Measurements from ENCODE around the gene THADA.

THADA gene

DNA sequence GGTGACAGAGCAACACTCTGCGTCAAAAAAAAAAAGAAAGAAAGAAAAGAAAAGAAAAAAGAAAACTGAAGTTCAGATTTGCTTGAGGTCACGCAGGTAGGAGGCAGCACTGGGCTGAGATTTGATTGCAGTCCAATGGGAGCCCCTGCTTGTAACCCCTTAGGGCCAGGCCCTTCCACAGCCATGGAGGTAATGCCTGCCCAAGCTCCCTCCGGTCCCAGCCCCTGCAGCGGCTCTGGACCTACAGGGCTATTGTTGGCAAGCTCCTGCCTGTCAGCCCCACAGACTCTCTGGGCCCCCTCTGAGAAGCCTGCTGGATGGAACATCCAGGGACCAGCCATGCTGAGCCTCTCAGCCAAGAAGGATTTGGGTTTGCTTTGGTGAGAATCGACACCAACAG is 381.6 kb downstream of the THADA start:
- TF ChIP-seq, protein P1, sequence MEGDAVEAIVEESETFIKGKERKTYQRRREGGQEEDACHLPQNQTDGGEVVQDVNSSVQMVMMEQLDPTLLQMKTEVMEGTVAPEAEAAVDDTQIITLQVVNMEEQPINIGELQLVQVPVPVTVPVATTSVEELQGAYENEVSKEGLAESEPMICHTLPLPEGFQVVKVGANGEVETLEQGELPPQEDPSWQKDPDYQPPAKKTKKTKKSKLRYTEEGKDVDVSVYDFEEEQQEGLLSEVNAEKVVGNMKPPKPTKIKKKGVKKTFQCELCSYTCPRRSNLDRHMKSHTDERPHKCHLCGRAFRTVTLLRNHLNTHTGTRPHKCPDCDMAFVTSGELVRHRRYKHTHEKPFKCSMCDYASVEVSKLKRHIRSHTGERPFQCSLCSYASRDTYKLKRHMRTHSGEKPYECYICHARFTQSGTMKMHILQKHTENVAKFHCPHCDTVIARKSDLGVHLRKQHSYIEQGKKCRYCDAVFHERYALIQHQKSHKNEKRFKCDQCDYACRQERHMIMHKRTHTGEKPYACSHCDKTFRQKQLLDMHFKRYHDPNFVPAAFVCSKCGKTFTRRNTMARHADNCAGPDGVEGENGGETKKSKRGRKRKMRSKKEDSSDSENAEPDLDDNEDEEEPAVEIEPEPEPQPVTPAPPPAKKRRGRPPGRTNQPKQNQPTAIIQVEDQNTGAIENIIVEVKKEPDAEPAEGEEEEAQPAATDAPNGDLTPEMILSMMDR (IDR thresholded peaks at IDR 0.05; ENCODE audit: poor library complexity, severe bottlenecking): no peak
- Histone ChIP-seq H3K27ac (ENCODE audit: poor library complexity, severe bottlenecking) (no peak overlapping the region), H3K4me1 (ENCODE audit: insufficient read depth, poor library complexity, severe bottlenecking) (peaks cover 9% of the 10 kb centered on the region), H3K4me3 (ENCODE audit: severe bottlenecking) (no peak overlapping the region), H3K9me3 (ENCODE audit: severe bottlenecking) (no peaks in the 10 kb centered on the region), H3K27me3 (ENCODE audit: insufficient read depth, poor library complexity, severe bottlenecking) (no peaks in the 10 kb centered on the region), H3K36me3 (ENCODE audit: low read depth) (no peaks in the 10 kb centered on the region)
- no peak for ATAC-seq (ENCODE audit: low read depth)
- no peak for DNase-seq (ENCODE audit: low spot score)

GRCh38 chr2:43212931-43213330 is 382.9 kb downstream of the THADA start:
- no peak for DNase-seq (ENCODE audit: low spot score)
- no peaks in the 10 kb centered on the region for H3K4me1 ChIP-seq (ENCODE audit: insufficient read depth, poor library complexity, severe bottlenecking)
- ATAC-seq (ENCODE audit: low read depth): 0 out of 3 replicates have a peak, but pooled peaks have one; percentile 11
- H3K36me3 ChIP-seq (ENCODE audit: low read depth): no peaks in the 10 kb centered on the region
- H3K27me3 ChIP-seq (ENCODE audit: insufficient read depth, poor library complexity, severe bottlenecking): no peaks in the 10 kb centered on the region
- no peak overlapping the region for H3K27ac ChIP-seq (ENCODE audit: poor library complexity, severe bottlenecking)
- H3K9me3 ChIP-seq (ENCODE audit: severe bottlenecking): no peaks in the 10 kb centered on the region
- no peak overlapping the region for H3K4me3 ChIP-seq (ENCODE audit: severe bottlenecking)
- TF ChIP-seq, protein P1 (IDR thresholded peaks at IDR 0.05; ENCODE audit: poor library complexity, severe bottlenecking): no peak

DNA sequence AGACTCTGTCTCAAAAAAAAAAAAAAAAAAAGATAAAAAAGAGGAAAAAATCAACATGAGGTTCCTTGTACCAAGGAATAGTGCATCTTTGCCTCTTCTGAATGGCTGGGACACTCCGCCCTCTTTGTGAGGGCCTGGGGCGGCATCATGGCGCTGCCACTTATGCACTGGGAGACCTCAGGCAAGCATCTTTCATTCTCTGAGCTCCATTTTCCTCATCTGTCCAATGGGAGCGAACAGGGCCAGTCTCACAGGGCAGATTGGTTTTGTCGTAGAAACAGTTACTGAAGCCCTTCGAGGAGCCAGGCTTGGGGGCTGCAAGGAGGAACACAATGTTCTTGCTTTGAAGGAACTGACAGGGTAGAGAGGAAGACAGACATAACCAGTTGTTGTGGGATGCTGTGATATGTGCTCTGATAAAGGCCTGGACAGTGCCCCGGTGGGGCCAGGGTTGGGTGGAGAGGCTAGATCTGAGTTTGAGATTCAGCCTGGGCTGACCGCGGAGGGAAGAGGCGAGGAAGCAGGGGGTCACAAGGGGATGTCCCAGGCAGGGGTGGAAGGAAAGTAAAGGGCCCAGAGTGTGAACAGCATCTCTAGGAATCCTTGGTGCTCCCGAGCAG is 383.5 kb downstream of the THADA start:
- Histone ChIP-seq H3K27me3 (ENCODE audit: insufficient read depth, poor library complexity, severe bottlenecking) (no peaks in the 10 kb centered on the region), H3K9me3 (ENCODE audit: severe bottlenecking) (no peaks in the 10 kb centered on the region), H3K27ac (ENCODE audit: poor library complexity, severe bottlenecking) (no peak overlapping the region), H3K4me3 (ENCODE audit: severe bottlenecking) (no peak overlapping the region), H3K36me3 (ENCODE audit: low read depth) (no peaks in the 10 kb centered on the region), H3K4me1 (ENCODE audit: insufficient read depth, poor library complexity, severe bottlenecking) (peaks cover 3% of the 10 kb centered on the region)
- no peak for ATAC-seq (ENCODE audit: low read depth)
- DNase-seq (ENCODE audit: low spot score): no peak
- TF ChIP-seq, protein P1 (IDR thresholded peaks at IDR 0.05; ENCODE audit: poor library complexity, severe bottlenecking): no peak

GRCh38 chr2:43210467-43211303 is 385.2 kb downstream of the THADA start:
- Histone ChIP-seq H3K27me3 (ENCODE audit: insufficient read depth, poor library complexity, severe bottlenecking) (no peaks in the 10 kb centered on the region), H3K4me1 (ENCODE audit: insufficient read depth, poor library complexity, severe bottlenecking) (peaks cover 3% of the 10 kb centered on the region), H3K9me3 (ENCODE audit: severe bottlenecking) (no peaks in the 10 kb centered on the region), H3K4me3 (ENCODE audit: severe bottlenecking) (no peak overlapping the region), H3K36me3 (ENCODE audit: low read depth) (no peaks in the 10 kb centered on the region), H3K27ac (ENCODE audit: poor library complexity, severe bottlenecking) (no peak overlapping the region)
- DNase-seq (ENCODE audit: low spot score) (no peak), ATAC-seq (ENCODE audit: low read depth) (no peak)
- TF ChIP-seq, protein P1 (IDR thresholded peaks at IDR 0.05; ENCODE audit: poor library complexity, severe bottlenecking): no peak

- ATAC-seq (ENCODE audit: low read depth): no peak
- DNase-seq (ENCODE audit: low spot score): no peak
- Histone ChIP-seq H3K4me1 (ENCODE audit: insufficient read depth, poor library complexity, severe bottlenecking) (peaks cover 3% of the 10 kb centered on the region), H3K36me3 (ENCODE audit: low read depth) (no peaks in the 10 kb centered on the region), H3K4me3 (ENCODE audit: severe bottlenecking) (no peak overlapping the region), H3K9me3 (ENCODE audit: severe bottlenecking) (no peaks in the 10 kb centered on the region), H3K27me3 (ENCODE audit: insufficient read depth, poor library complexity, severe bottlenecking) (no peaks in the 10 kb centered on the region), H3K27ac (ENCODE audit: poor library complexity, severe bottlenecking) (no peak overlapping the region)
- TF ChIP-seq, protein P1 (IDR thresholded peaks at IDR 0.05; ENCODE audit: poor library complexity, severe bottlenecking): no peak
Observed at GRCh38 chr2:43210125-43210466, 385.7 kb downstream of the THADA start.

All from RWPE2 (cell line).